PC-3 (cell line): ENCODE data around the gene MYH9. TPM values are rescaled to one million over a fixed set of nuclear protein-coding genes. Genes with fewer than 3 reads are reported as not detected.

ENCODE experiments used
- ATAC-seq: fragments of 200-7000 bp; cut with Tn5 transposase; 2 replicates; pipeline ENCODE4 v1.9.1; 2020; ENCODE audit warnings: mild to moderate bottlenecking, moderate library complexity
- BruUV-seq: library from RNA; stranded (reverse); fragments of 400-500 nt; replicated peaks from 2 replicates; lab custom pipeline; 2021; lab: Mats Ljungman, UMichigan
- CTCF ChIA-PET: fragments of 300-600 bp; sonication (Branson Sonifier 250); formaldehyde crosslinking; loops from one replicate; lab custom pipeline; 2022; ENCODE audit warnings: antibody characterized with exemption; lab: Charles Lee
- POLR2A ChIA-PET: fragments of 300-600 bp; sonication (Branson Sonifier 250); formaldehyde crosslinking; loops from one replicate; lab custom pipeline; 2022; ENCODE audit warnings: antibody characterized with exemption; ENCODE audit not compliant: unreplicated experiment; lab: Charles Lee
- DNase-seq: peaks from one replicate; pipeline ENCODE4 v3.0.0-alpha.2; 2015
- H2AFZ ChIP-seq: fragments of 300-600 bp; sonication (generic); 2 replicates; pipeline ENCODE4 v1.6.0; 2016; ENCODE audit warnings: antibody characterized with exemption, low read length
- H3F3A ChIP-seq: fragments of 300-600 bp; sonication (generic); one replicate; pipeline ENCODE4 v1.6.0; 2017; ENCODE audit warnings: antibody characterized with exemption, low read length, control low read depth, mild to moderate bottlenecking; ENCODE audit not compliant: unreplicated experiment
- H3K27ac ChIP-seq: fragments of 300-600 bp; sonication (generic); 2 replicates; pipeline ENCODE4 v1.5.1; 2016; ENCODE audit warnings: mild to moderate bottlenecking, low read length
- H3K27me3 ChIP-seq: fragments of 300-600 bp; sonication (generic); 2 replicates; pipeline ENCODE4 v1.6.1; 2016; ENCODE audit warnings: low read length, mixed read lengths
- H3K36me3 ChIP-seq: fragments of 300-600 bp; sonication (generic); 2 replicates; pipeline ENCODE4 v1.6.1; 2016; ENCODE audit warnings: low read depth, mixed run types, low read length, mixed read lengths
- H3K4me1 ChIP-seq: fragments of 300-600 bp; sonication (generic); 2 replicates; pipeline ENCODE4 v1.5.1; 2016; ENCODE audit warnings: low read length; ENCODE audit not compliant: insufficient read depth
- H3K4me2 ChIP-seq: fragments of 300-600 bp; sonication (generic); 2 replicates; pipeline ENCODE4 v1.6.0; 2016; ENCODE audit warnings: low read length
- H3K4me3 ChIP-seq: fragments of 300-600 bp; sonication (generic); 2 replicates; pipeline ENCODE4 v1.5.1; 2016; ENCODE audit warnings: mild to moderate bottlenecking, low read length, mixed read lengths
- H3K79me2 ChIP-seq: fragments of 300-600 bp; sonication (generic); 2 replicates; pipeline ENCODE4 v1.6.1; 2017; ENCODE audit warnings: low read length, mixed read lengths
- H3K9ac ChIP-seq: fragments of 300-600 bp; sonication (generic); 2 replicates; pipeline ENCODE4 v1.6.0; 2016; ENCODE audit warnings: mild to moderate bottlenecking, low read length
- H3K9me2 ChIP-seq: fragments of 300-600 bp; sonication (generic); replicated peaks from 2 replicates; pipeline ENCODE4 v1.6.1; 2016; ENCODE audit warnings: mixed run types, low read length, mixed read lengths
- H3K9me3 ChIP-seq: fragments of 300-600 bp; sonication (generic); 2 replicates; pipeline ENCODE4 v1.6.1; 2016; ENCODE audit warnings: low read length, mixed read lengths
- H4K20me1 ChIP-seq: fragments of 300-600 bp; sonication (generic); 2 replicates; pipeline ENCODE4 v1.6.1; 2016; ENCODE audit warnings: low read length, mixed read lengths
- CTCF ChIP-seq: fragments of 300-600 bp; sonication (generic); conservative IDR thresholded peaks from 2 replicates; pipeline ENCODE4 v1.5.1; 2017; ENCODE audit warnings: antibody characterized with exemption, low read depth, mild to moderate bottlenecking, low read length
- EZH2 ChIP-seq: fragments of 300-600 bp; sonication (generic); IDR thresholded peaks from one replicate; pipeline ENCODE4 v1.6.1; 2017; ENCODE audit warnings: antibody characterized with exemption, mild to moderate bottlenecking, low read length; ENCODE audit not compliant: unreplicated experiment
- EZH2phosphoT487 ChIP-seq: fragments of 300-600 bp; sonication (generic); IDR thresholded peaks from 2 replicates; pipeline ENCODE4 v1.6.1; 2018; ENCODE audit warnings: mild to moderate bottlenecking, antibody characterized with exemption, low read length, borderline replicate concordance
- intact Hi-C: fragments of 100-400 bp; cut with micrococcal nuclease; formaldehyde crosslinking; loops from 2 replicates; pipeline ENCODE4 v1.9.0; 2023
- total RNA-seq: library from RNA; depleted of rRNA; stranded (reverse); fragments of >200 nt; gene quantifications from 2 replicates; pipeline ENCODE4 v1.2.3, GENCODE V29; 2014

The MYH9 gene
- total RNA-seq, 1 experiment from 2014 or later: 357 TPM

GRCh38 chr22:36334821-36335603 is 52.8 kb downstream of the MYH9 start:
- no peak for ATAC-seq
- no TSS peak for BruUV-seq
- peaks cover 58% of the 10 kb centered on the region for H3K4me1 ChIP-seq

GRCh38 chr22:36334081-36334820 is 53.5 kb downstream of the MYH9 start:
- H4K20me1 ChIP-seq: peaks cover 23% of the 10 kb centered on the region
- H3K9ac ChIP-seq: peak overlapping the region; percentile 68; the same call in 1 of the 2 replicates
- POLR2A ChIA-PET: interaction anchor here (0.6 to 0.7 kb wide), 2 partner anchors 23 to 208 kb away, joined by 3 read pairs; no protein-coding TSS in a partner anchor
- TF ChIP-seq EZH2 (no peak), EZH2phosphoT487 (no peak), CTCF (peak; percentile 31; the same call in 1 of the 2 replicates)
- CTCF ChIA-PET: no interaction called here
- intact Hi-C loops: no loop called here
- H3K27ac ChIP-seq: peak overlapping the region; percentile 97
- peaks cover 54% of the 10 kb centered on the region for H3K36me3 ChIP-seq
- H3K79me2 ChIP-seq: peaks cover 95% of the 10 kb centered on the region
- H3F3A ChIP-seq: peaks cover 23% of the 10 kb centered on the region
- no peak for ATAC-seq
- DNase-seq: no peak
- no peaks in the 10 kb centered on the region for H3K9me2 ChIP-seq
- peaks cover 65% of the 10 kb centered on the region for H3K4me1 ChIP-seq
- no peak overlapping the region for H2AFZ ChIP-seq
- H3K4me3 ChIP-seq: no peak overlapping the region
- no TSS peak for BruUV-seq
- no peaks in the 10 kb centered on the region for H3K9me3 ChIP-seq
- no peaks in the 10 kb centered on the region for H3K27me3 ChIP-seq
- peak overlapping the region; percentile 83 for H3K4me2 ChIP-seq

More at GRCh38 chr22:36334821-36335603, 52.8 kb downstream of the MYH9 start:
- H3K9me3 ChIP-seq: no peaks in the 10 kb centered on the region
- no peaks in the 10 kb centered on the region for H3K9me2 ChIP-seq
- peaks cover 23% of the 10 kb centered on the region for H3F3A ChIP-seq
- POLR2A ChIA-PET: interaction anchor here (0.5 to 0.7 kb wide), 3 partner anchors 24 to 127 kb away, joined by 3 to 5 read pairs (median 3); no protein-coding TSS in a partner anchor
- peaks cover 61% of the 10 kb centered on the region for H3K36me3 ChIP-seq
- peak overlapping the region; percentile 83; the same call in 1 of the 2 replicates for H3K4me2 ChIP-seq
- peak overlapping the region; percentile 97 for H3K27ac ChIP-seq
- DNase-seq: peak; percentile 41
- peaks cover 95% of the 10 kb centered on the region for H3K79me2 ChIP-seq
- CTCF ChIA-PET: no interaction called here
- no peak overlapping the region for H3K9ac ChIP-seq
- no peaks in the 10 kb centered on the region for H3K27me3 ChIP-seq
- no peak overlapping the region for H2AFZ ChIP-seq
- TF ChIP-seq EZH2 (no peak), CTCF (no peak), EZH2phosphoT487 (no peak)
- intact Hi-C loops: no loop called here
- no peak overlapping the region for H3K4me3 ChIP-seq
- H4K20me1 ChIP-seq: peaks cover 28% of the 10 kb centered on the region
